H9 (cell line): Measurements from ENCODE around the gene OCRL. TPM values are rescaled to one million over a fixed set of nuclear protein-coding genes. Genes with fewer than 3 reads are reported as not detected.

ENCODE experiments used
- DNase-seq: peaks from one replicate; pipeline ENCODE4 v3.0.0-alpha.2; 2017
- H2AFZ ChIP-seq: one replicate; pipeline ENCODE4 v1.6.1; 2013; ENCODE audit warnings: mild to moderate bottlenecking, low read length, control low read depth, moderate library complexity
- H2AK5ac ChIP-seq: 2 replicates; pipeline ENCODE4 v1.6.1; 2013; ENCODE audit warnings: low read length, control low read depth, mixed read lengths; ENCODE audit not compliant: insufficient read length
- H2BK120ac ChIP-seq: one replicate; pipeline ENCODE4 v1.6.1; 2013; ENCODE audit warnings: low read depth, mild to moderate bottlenecking, low read length, control low read depth, inconsistent platforms; ENCODE audit not compliant: poor library complexity, severe bottlenecking
- H2BK12ac ChIP-seq: 2 replicates; pipeline ENCODE4 v1.6.1; 2013; ENCODE audit warnings: low read length, control low read depth, mixed read lengths, low read depth; ENCODE audit not compliant: insufficient read length
- H2BK15ac ChIP-seq: 2 replicates; pipeline ENCODE4 v1.6.1; 2013; ENCODE audit warnings: low read depth, low read length, control low read depth
- H2BK20ac ChIP-seq: one replicate; pipeline ENCODE4 v1.6.1; 2013; ENCODE audit warnings: low read depth, mild to moderate bottlenecking, low read length, control low read depth, inconsistent platforms; ENCODE audit not compliant: poor library complexity, severe bottlenecking
- H2BK5ac ChIP-seq: 2 replicates; pipeline ENCODE4 v1.6.1; 2013; ENCODE audit warnings: low read length, control low read depth, mixed read lengths; ENCODE audit not compliant: insufficient read length
- H3K14ac ChIP-seq: 2 replicates; pipeline ENCODE4 v1.6.1; 2013; ENCODE audit warnings: low read length, control low read depth; ENCODE audit not compliant: insufficient read depth
- H3K18ac ChIP-seq: 2 replicates; pipeline ENCODE4 v1.6.1; 2013; ENCODE audit warnings: low read depth, mild to moderate bottlenecking, mixed read lengths, low read length, control low read depth; ENCODE audit not compliant: insufficient read length
- H3K23ac ChIP-seq: 2 replicates; pipeline ENCODE4 v1.6.1; 2013; ENCODE audit warnings: low read length, control low read depth, mixed read lengths, low read depth; ENCODE audit not compliant: insufficient read length
- H3K23me2 ChIP-seq: 2 replicates; pipeline ENCODE4 v1.6.1; 2013; ENCODE audit warnings: low read depth, mild to moderate bottlenecking, mixed read lengths, low read length, control low read depth; ENCODE audit not compliant: insufficient read length, poor library complexity, severe bottlenecking
- H3K27ac ChIP-seq: 2 replicates; pipeline ENCODE4 v1.5.1; 2013; ENCODE audit warnings: low read length, control low read depth, mixed read lengths, low read depth; ENCODE audit not compliant: insufficient read length
- H3K27me3 ChIP-seq: 2 replicates; pipeline ENCODE4 v1.6.1; 2013; ENCODE audit warnings: low read length, control low read depth, inconsistent platforms; ENCODE audit not compliant: insufficient read depth
- H3K4ac ChIP-seq: 2 replicates; pipeline ENCODE4 v1.6.1; 2013; ENCODE audit warnings: low read depth, mild to moderate bottlenecking, control low read depth, inconsistent platforms, low read length, moderate library complexity
- H3K4me1 ChIP-seq: 2 replicates; pipeline ENCODE4 v1.6.1; 2013; ENCODE audit warnings: low read length, control low read depth, inconsistent platforms; ENCODE audit not compliant: insufficient read depth
- H3K4me2 ChIP-seq: 2 replicates; pipeline ENCODE4 v1.6.1; 2013; ENCODE audit warnings: low read length, control low read depth, mixed read lengths; ENCODE audit not compliant: insufficient read length, insufficient read depth
- H3K56ac ChIP-seq: 2 replicates; pipeline ENCODE4 v1.6.1; 2013; ENCODE audit warnings: low read depth, mild to moderate bottlenecking, mixed read lengths, low read length, control low read depth; ENCODE audit not compliant: insufficient read length
- H3K79me1 ChIP-seq: 2 replicates; pipeline ENCODE4 v1.6.1; 2013; ENCODE audit warnings: low read depth, mild to moderate bottlenecking, moderate library complexity, low read length, control low read depth, inconsistent platforms; ENCODE audit not compliant: insufficient read depth, poor library complexity, severe bottlenecking
- H3K79me2 ChIP-seq: 2 replicates; pipeline ENCODE4 v1.6.1; 2013; ENCODE audit warnings: low read length, control low read depth, inconsistent platforms; ENCODE audit not compliant: insufficient read depth
- H3K9ac ChIP-seq: 2 replicates; pipeline ENCODE4 v1.6.1; 2013; ENCODE audit warnings: low read length, control low read depth, mixed read lengths; ENCODE audit not compliant: insufficient read length; ENCODE audit errors: extremely low read depth
- H3K9me3 ChIP-seq: one replicate; pipeline ENCODE4 v1.6.1; 2013; ENCODE audit warnings: low read depth, low read length, inconsistent platforms; ENCODE audit not compliant: control insufficient read depth
- H3T11ph ChIP-seq: one replicate; pipeline ENCODE4 v1.6.1; 2013; ENCODE audit warnings: mild to moderate bottlenecking, low read length, control low read depth, inconsistent platforms
- H4K20me1 ChIP-seq: one replicate; pipeline ENCODE4 v1.6.1; 2013; ENCODE audit not compliant: control insufficient read depth, insufficient read length, insufficient read depth
- H4K5ac ChIP-seq: 2 replicates; pipeline ENCODE4 v1.6.1; 2013; ENCODE audit warnings: low read depth, mild to moderate bottlenecking, mixed read lengths, low read length, control low read depth; ENCODE audit not compliant: insufficient read length
- H4K8ac ChIP-seq: replicated peaks from 2 replicates; pipeline ENCODE4 v1.6.1; 2013; ENCODE audit warnings: low read length, control low read depth, mixed read lengths, low read depth; ENCODE audit not compliant: insufficient read length
- H4K91ac ChIP-seq: 2 replicates; pipeline ENCODE4 v1.6.1; 2013; ENCODE audit warnings: low read depth, mild to moderate bottlenecking, moderate library complexity, mixed read lengths, low read length, control low read depth; ENCODE audit not compliant: insufficient read length
- H3K27ac Mint-ChIP-seq, 3 experiments: 2 replicates in 2 of 3; 3 replicates in 1 of 3; pipeline ENCODE4 v1.8.0; 2020 to 2021; ENCODE audit warnings: mixed read lengths in 3 of 3, mild to moderate bottlenecking in 1 of 3, moderate library complexity in 1 of 3
- H3K27me3 Mint-ChIP-seq: 2 replicates; pipeline ENCODE4 v1.8.0; 2021; ENCODE audit warnings: low read depth, mild to moderate bottlenecking, moderate library complexity, mixed read lengths
- H3K36me3 Mint-ChIP-seq, 3 experiments: 2 replicates in 2 of 3; 3 replicates in 1 of 3; pipeline ENCODE4 v1.8.0; 2020 to 2021; ENCODE audit warnings: low read depth in 3 of 3, mixed read lengths in 3 of 3; ENCODE audit not compliant: insufficient read depth in 1 of 3
- H3K4me1 Mint-ChIP-seq, 2 experiments: 2 replicates each; pipeline ENCODE4 v1.8.0; 2020; ENCODE audit warnings: mixed read lengths in 2 of 2
- H3K4me3 Mint-ChIP-seq, 2 experiments: 2 replicates in 1 of 2; 3 replicates in 1 of 2; pipeline ENCODE4 v1.8.0; 2020 to 2021; ENCODE audit warnings: mild to moderate bottlenecking in 2 of 2, mixed read lengths in 2 of 2, moderate library complexity in 1 of 2
- H3K9me3 Mint-ChIP-seq, 2 experiments: 2 replicates in 1 of 2; 3 replicates in 1 of 2; pipeline ENCODE4 v1.8.0; 2020; ENCODE audit warnings: mild to moderate bottlenecking in 2 of 2, mixed read lengths in 2 of 2, moderate library complexity in 1 of 2
- CTCF ChIP-seq: fragments of 200-600 bp; sonication (generic); conservative IDR thresholded peaks from 3 replicates; pipeline ENCODE4 v1.8.0; 2021; ENCODE audit warnings: antibody characterized with exemption, mild to moderate bottlenecking
- WGBS: extraction: QIAGEN DNeasy Blood & Tissue Kit; methylation state at CpG from one replicate; pipeline ENCODE4 v1.1.7; 2013; ENCODE audit warnings: missing lambda C conversion rate, low lambda C conversion rate, mixed read lengths; ENCODE audit not compliant: insufficient read length; ENCODE audit errors: extremely low coverage; 5-methylcytosine and 5-hydroxymethylcytosine counted together
- total RNA-seq: library from RNA; stranded (reverse); gene quantifications from 2 replicates; pipeline ENCODE4 v1.2.1, GENCODE V29; 2021

The OCRL gene
- total RNA-seq, 1 experiment from 2014 or later, result 31.4 TPM

- no peak overlapping the region for H2BK15ac ChIP-seq
- H4K8ac ChIP-seq, result no peak overlapping the region
- H4K5ac ChIP-seq, result no peak overlapping the region
- H3K9ac ChIP-seq, result no peak overlapping the region
- H4K91ac ChIP-seq, result no peak overlapping the region
- no peaks in the 10 kb centered on the region for H3K79me2 ChIP-seq
- H3K27me3 Mint-ChIP-seq, result no peaks in the 10 kb centered on the region
- TF ChIP-seq CTCF, result no peak
- no peak overlapping the region for H3K27ac Mint-ChIP-seq
- H3K23ac ChIP-seq, result no peak overlapping the region
- H3K4me1 ChIP-seq, result no peaks in the 10 kb centered on the region
- no peaks in the 10 kb centered on the region for H3K9me3 ChIP-seq
- H2BK12ac ChIP-seq, result no peak overlapping the region
- H3K18ac ChIP-seq, result no peak overlapping the region
- H3K36me3 Mint-ChIP-seq, result peaks cover 31 to 70% (median 67%) of the 10 kb centered on the region in 3 experiments; a peak in 6 of 7 replicates
- no peaks in the 10 kb centered on the region for H3K4me1 Mint-ChIP-seq
- no peaks in the 10 kb centered on the region for H4K20me1 ChIP-seq
- H3K4me3 Mint-ChIP-seq, result no peak overlapping the region
- no peak overlapping the region for H2AFZ ChIP-seq
- H3K9me3 Mint-ChIP-seq, result no peaks in the 10 kb centered on the region
- H3K27ac ChIP-seq, result no peak overlapping the region
- no peak for DNase-seq
- no peak overlapping the region for H3K4ac ChIP-seq
- H3K23me2 ChIP-seq, result no peaks in the 10 kb centered on the region
- H2AK5ac ChIP-seq, result no peak overlapping the region
- H2BK5ac ChIP-seq, result no peak overlapping the region
- H3K56ac ChIP-seq, result no peak overlapping the region
- WGBS, result no CpG with 5 or more reads among the region's 3 CpGs
- H3K14ac ChIP-seq, result no peak overlapping the region
- no peak overlapping the region for H2BK20ac ChIP-seq
- no peak overlapping the region for H2BK120ac ChIP-seq
- H3K4me2 ChIP-seq, result no peak overlapping the region
- no peak overlapping the region for H3T11ph ChIP-seq
- H3K79me1 ChIP-seq, result no peaks in the 10 kb centered on the region
- no peaks in the 10 kb centered on the region for H3K27me3 ChIP-seq
These were observed 36.5 kb downstream of the OCRL start for GRCh38 chrX:129576539-129576938.
